Liver (tissue), 9 donors: ENCODE measurements around the gene PTPN18. TPM values are rescaled to one million over a fixed set of nuclear protein-coding genes. Genes with fewer than 3 reads are reported as not detected.

Experiments
- DNase-seq: peaks from one replicate; pipeline ENCODE4 v3.0.0-alpha.2; 2017; ENCODE audit warnings: low spot score
- H3K27ac ChIP-seq, 2 donors: one replicate each; pipeline ENCODE4 v1.7.0; 2013; ENCODE audit warnings: inconsistent platforms in 2 of 2, low read length in 2 of 2, control low read depth in 1 of 2, low read depth in 1 of 2, mild to moderate bottlenecking in 1 of 2
- H3K27me3 ChIP-seq, 4 donors: one replicate each; pipeline versions ENCODE4 v1.6.1 to v1.7.0; 2013; ENCODE audit warnings: low read length in 3 of 4, inconsistent platforms in 1 of 4, mild to moderate bottlenecking in 1 of 4, moderate library complexity in 1 of 4; ENCODE audit not compliant: control insufficient read depth in 4 of 4, insufficient read depth in 4 of 4
- H3K36me3 ChIP-seq, 4 donors: one replicate each; pipeline versions ENCODE4 v1.6.1 to v1.7.0; 2013; ENCODE audit warnings: low read length in 3 of 4, mild to moderate bottlenecking in 3 of 4, low read depth in 1 of 4, moderate library complexity in 1 of 4; ENCODE audit not compliant: control insufficient read depth in 4 of 4, insufficient read depth in 3 of 4
- H3K4me1 ChIP-seq, 4 donors: one replicate each; pipeline versions ENCODE4 v1.6.1 to v1.7.0; 2013; ENCODE audit warnings: low read length in 3 of 4, mild to moderate bottlenecking in 3 of 4, moderate library complexity in 1 of 4; ENCODE audit not compliant: control insufficient read depth in 4 of 4, insufficient read depth in 4 of 4
- H3K4me3 ChIP-seq, 3 donors: one replicate each; pipeline versions ENCODE4 v1.6.1 to v1.7.0; 2013; ENCODE audit warnings: low read length in 3 of 3, control low read depth in 1 of 3, low read depth in 1 of 3, mild to moderate bottlenecking in 1 of 3
- H3K9ac ChIP-seq, 2 donors: one replicate each; pipeline ENCODE4 v1.7.0; 2013; ENCODE audit warnings: low read length in 2 of 2, mild to moderate bottlenecking in 2 of 2, moderate library complexity in 2 of 2, control low read depth in 1 of 2, low read depth in 1 of 2
- H3K9me3 ChIP-seq, 4 donors: one replicate each; pipeline versions ENCODE4 v1.6.1 to v1.7.0; 2013; ENCODE audit warnings: low read length in 3 of 4; ENCODE audit not compliant: control insufficient read depth in 4 of 4
- EGR1 ChIP-seq, 2 donors: IDR thresholded peaks; 2 replicates each; pipeline ENCODE4 v1.6.1; 2016 to 2018; ENCODE audit warnings: antibody characterized with exemption in 2 of 2, low read depth in 2 of 2
- FOXA1 ChIP-seq: IDR thresholded peaks from 2 replicates; pipeline ENCODE4 v1.6.1; 2016; ENCODE audit warnings: antibody characterized with exemption
- GABPA ChIP-seq, 2 donors: IDR thresholded peaks in 1 of 2; conservative IDR thresholded peaks in 1 of 2; 2 replicates each; pipeline ENCODE4 v1.6.1; 2016; ENCODE audit warnings: antibody characterized with exemption in 2 of 2, mild to moderate bottlenecking in 1 of 2, moderate library complexity in 1 of 2
- HNF4A ChIP-seq, 2 donors: conservative IDR thresholded peaks; 2 replicates each; pipeline ENCODE4 v1.6.1; 2016; ENCODE audit warnings: antibody characterized with exemption in 2 of 2, mild to moderate bottlenecking in 2 of 2
- HNF4G ChIP-seq: IDR thresholded peaks from 2 replicates; pipeline ENCODE4 v1.6.1; 2016; ENCODE audit warnings: antibody characterized with exemption
- JUND ChIP-seq, 2 donors: IDR thresholded peaks; 2 replicates each; pipeline ENCODE4 v1.6.1; 2016; ENCODE audit warnings: antibody characterized with exemption in 2 of 2
- RAD21 ChIP-seq, 2 donors: IDR thresholded peaks; 2 replicates each; pipeline ENCODE4 v1.6.1; 2016; ENCODE audit warnings: antibody characterized with exemption in 2 of 2, mild to moderate bottlenecking in 2 of 2
- REST ChIP-seq: IDR thresholded peaks from 2 replicates; pipeline ENCODE4 v1.6.1; 2016; ENCODE audit warnings: antibody characterized with exemption, mild to moderate bottlenecking
- RXRA ChIP-seq, 2 donors: IDR thresholded peaks; 2 replicates each; pipeline ENCODE4 v1.6.1; 2017 to 2018; ENCODE audit warnings: antibody characterized with exemption in 2 of 2, mild to moderate bottlenecking in 1 of 2
- SP1 ChIP-seq: IDR thresholded peaks from 2 replicates; pipeline ENCODE4 v1.6.1; 2018; ENCODE audit warnings: antibody characterized with exemption, mild to moderate bottlenecking
- TAF1 ChIP-seq: conservative IDR thresholded peaks from 2 replicates; pipeline ENCODE4 v1.6.1; 2016; ENCODE audit warnings: antibody characterized with exemption, mild to moderate bottlenecking
- YY1 ChIP-seq: IDR thresholded peaks from 2 replicates; pipeline ENCODE4 v1.6.1; 2016; ENCODE audit warnings: antibody characterized with exemption, mild to moderate bottlenecking
- ZBTB33 ChIP-seq: IDR thresholded peaks from 2 replicates; pipeline ENCODE4 v1.6.1; 2016; ENCODE audit warnings: antibody characterized with exemption
- WGBS: extraction: QIAGEN DNeasy Blood & Tissue Kit; methylation state at CpG from one replicate; pipeline ENCODE4 v1.1.7; 2013; 5-methylcytosine and 5-hydroxymethylcytosine counted together
- polyA plus RNA-seq, 2 donors: library from polyadenylated mRNA; stranded (reverse) in 1 of 2; unstranded in 1 of 2; fragments of 200-250 nt in 1 of 2; fragments of >200 nt in 1 of 2; fragmentation: Nextera tagmentation in 1 of 2; extraction: Ambion mirVana in 1 of 2; gene quantifications; one replicate each; pipeline versions ENCODE4 v1.2.1 to v1.2.3, GENCODE V29; 2013 to 2015
- total RNA-seq, 2 donors: library from RNA; depleted of rRNA; stranded (reverse); fragments of >200 nt; gene quantifications; one replicate each; pipeline ENCODE4 v1.2.3, GENCODE V29; 2014
- TF ChIP-seq, protein P1 (sequence below): IDR thresholded peaks from 2 replicates; pipeline ENCODE4 v1.6.1; 2016; ENCODE audit warnings: antibody characterized with exemption
- TF ChIP-seq, protein P2 (sequence below): IDR thresholded peaks from 2 replicates; pipeline ENCODE4 v1.6.1; 2016; ENCODE audit warnings: antibody characterized with exemption
- TF ChIP-seq, protein P3 (sequence below): fragments of 150-350 bp; IDR thresholded peaks from 2 replicates; pipeline ENCODE4 v1.5.1; 2017; ENCODE audit warnings: improper control_type of control experiment, low read depth, low read length; ENCODE audit not compliant: missing input control
- donor health status: healthy.
- donor health status: healthy.
- donor health status: healthy.
- donor health status: healthy.
- donor health status: healthy.

PTPN18 gene
- total and polyA plus RNA-seq, 4 donors = 14.0 to 28.6 (median 16.7) TPM

GRCh38 chr2:130346041-130346740 is 9.7 kb upstream of the PTPN18 start:
- TF ChIP-seq RAD21 (IDR thresholded peaks at IDR 0.05) = no peak
- TF ChIP-seq JUND (IDR thresholded peaks at IDR 0.05) = no peak
- TF ChIP-seq, protein P1, sequence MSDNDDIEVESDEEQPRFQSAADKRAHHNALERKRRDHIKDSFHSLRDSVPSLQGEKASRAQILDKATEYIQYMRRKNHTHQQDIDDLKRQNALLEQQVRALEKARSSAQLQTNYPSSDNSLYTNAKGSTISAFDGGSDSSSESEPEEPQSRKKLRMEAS = no peak
- TF ChIP-seq SP1 = no peak
- TF ChIP-seq RXRA (IDR thresholded peaks at IDR 0.05) = no peak
- no peak for TF ChIP-seq TAF1
- TF ChIP-seq ZBTB33 = no peak
- no peak for TF ChIP-seq FOXA1
- TF ChIP-seq EGR1 (IDR thresholded peaks at IDR 0.05; ENCODE audit: low read depth in 2 of 2) = no peak
- TF ChIP-seq YY1 = no peak
- no peak for TF ChIP-seq HNF4A (conservative IDR thresholded peaks at IDR 0.05)
- no peak for TF ChIP-seq HNF4G
- TF ChIP-seq, protein P2, sequence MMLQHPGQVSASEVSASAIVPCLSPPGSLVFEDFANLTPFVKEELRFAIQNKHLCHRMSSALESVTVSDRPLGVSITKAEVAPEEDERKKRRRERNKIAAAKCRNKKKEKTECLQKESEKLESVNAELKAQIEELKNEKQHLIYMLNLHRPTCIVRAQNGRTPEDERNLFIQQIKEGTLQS = no peak
- TF ChIP-seq, protein P3, sequence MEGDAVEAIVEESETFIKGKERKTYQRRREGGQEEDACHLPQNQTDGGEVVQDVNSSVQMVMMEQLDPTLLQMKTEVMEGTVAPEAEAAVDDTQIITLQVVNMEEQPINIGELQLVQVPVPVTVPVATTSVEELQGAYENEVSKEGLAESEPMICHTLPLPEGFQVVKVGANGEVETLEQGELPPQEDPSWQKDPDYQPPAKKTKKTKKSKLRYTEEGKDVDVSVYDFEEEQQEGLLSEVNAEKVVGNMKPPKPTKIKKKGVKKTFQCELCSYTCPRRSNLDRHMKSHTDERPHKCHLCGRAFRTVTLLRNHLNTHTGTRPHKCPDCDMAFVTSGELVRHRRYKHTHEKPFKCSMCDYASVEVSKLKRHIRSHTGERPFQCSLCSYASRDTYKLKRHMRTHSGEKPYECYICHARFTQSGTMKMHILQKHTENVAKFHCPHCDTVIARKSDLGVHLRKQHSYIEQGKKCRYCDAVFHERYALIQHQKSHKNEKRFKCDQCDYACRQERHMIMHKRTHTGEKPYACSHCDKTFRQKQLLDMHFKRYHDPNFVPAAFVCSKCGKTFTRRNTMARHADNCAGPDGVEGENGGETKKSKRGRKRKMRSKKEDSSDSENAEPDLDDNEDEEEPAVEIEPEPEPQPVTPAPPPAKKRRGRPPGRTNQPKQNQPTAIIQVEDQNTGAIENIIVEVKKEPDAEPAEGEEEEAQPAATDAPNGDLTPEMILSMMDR = no peak
- no peak for TF ChIP-seq REST
- no peak for TF ChIP-seq GABPA (IDR thresholded peaks at IDR 0.05 in 1 of 2, conservative IDR thresholded peaks at IDR 0.05 in 1 of 2)
- Histone ChIP-seq H3K27me3 (no peaks in the 10 kb centered on the region), H3K4me1 (peaks cover 3 to 13% (median 9%) of the 10 kb centered on the region in 4 donors), H3K9ac (no peak overlapping the region), H3K4me3 (no peak overlapping the region), H3K9me3 (no peaks in the 10 kb centered on the region), H3K36me3 (peaks cover 12 to 41% (median 33%) of the 10 kb centered on the region in 4 donors), H3K27ac (no peak overlapping the region)
- WGBS = 96% methylated on average over 26 of the region's 26 CpGs
- DNase-seq = no peak
